Common myeloid progenitor, CD34-positive (primary cell): ENCODE data around the gene RHBDD1. TPM values are rescaled to one million over a fixed set of nuclear protein-coding genes. Genes with fewer than 3 reads are reported as not detected.

ENCODE experiments used
- CTCF ChIA-PET: fragments of 350-600 bp; sonication (Branson Sonifier 250); formaldehyde crosslinking; loops from one replicate; lab custom pipeline; 2021; ENCODE audit warnings: antibody characterized with exemption; lab: Charles Lee
- POLR2A ChIA-PET: fragments of 350-600 bp; sonication (Branson Sonifier 250); formaldehyde crosslinking; loops from one replicate; lab custom pipeline; 2021; ENCODE audit warnings: antibody characterized with exemption; lab: Charles Lee
- DNase-seq, 3 donors: peaks; one replicate each; pipeline versions ENCODE4 v3.0.0 to v3.0.0-alpha.2; 2013
- H3K27ac ChIP-seq, 2 experiments: 1 replicate in 1 of 2; 2 replicates in 1 of 2; pipeline ENCODE4 v1.7.0; 2013; ENCODE audit warnings: inconsistent platforms in 2 of 2, low read length in 2 of 2, mild to moderate bottlenecking in 2 of 2, low read depth in 1 of 2, moderate library complexity in 1 of 2; ENCODE audit not compliant: severe bottlenecking in 2 of 2, insufficient read depth in 1 of 2, poor library complexity in 1 of 2
- H3K27me3 ChIP-seq, 5 experiments: replicated peaks in 2 of 5; 1 replicate in 3 of 5; 2 replicates in 2 of 5; pipeline versions ENCODE4 v1.6.1 to v1.7.0; 2013; ENCODE audit warnings: low read length in 4 of 5, mild to moderate bottlenecking in 2 of 5, moderate library complexity in 2 of 5, inconsistent platforms in 1 of 5; ENCODE audit not compliant: insufficient read depth in 5 of 5, control insufficient read depth in 4 of 5
- H3K36me3 ChIP-seq, 4 experiments: 1 replicate in 2 of 4; 2 replicates in 2 of 4; pipeline versions ENCODE4 v1.6.1 to v1.7.0; 2013; ENCODE audit warnings: low read length in 3 of 4, control low read depth in 1 of 4, mild to moderate bottlenecking in 1 of 4; ENCODE audit not compliant: control insufficient read depth in 4 of 4, insufficient read depth in 4 of 4
- H3K4me1 ChIP-seq, 4 experiments: 1 replicate in 3 of 4; 2 replicates in 1 of 4; pipeline versions ENCODE4 v1.6.1 to v1.7.1; 2013; ENCODE audit warnings: low read length in 3 of 4, mild to moderate bottlenecking in 3 of 4, control low read depth in 1 of 4, inconsistent platforms in 1 of 4, moderate library complexity in 1 of 4; ENCODE audit not compliant: control insufficient read depth in 4 of 4, insufficient read depth in 4 of 4; ENCODE audit errors: control extremely low read depth in 1 of 4
- H3K4me3 ChIP-seq, 7 experiments: 1 replicate in 4 of 7; 2 replicates in 3 of 7; pipeline versions ENCODE4 v1.5.1 to v1.7.0; 2013; ENCODE audit warnings: mild to moderate bottlenecking in 7 of 7, low read length in 6 of 7, moderate library complexity in 6 of 7, inconsistent platforms in 2 of 7, low read depth in 2 of 7, control low read depth in 1 of 7; ENCODE audit not compliant: insufficient read depth in 4 of 7, control insufficient read depth in 1 of 7; ENCODE audit errors: extremely low read depth in 1 of 7
- H3K9me3 ChIP-seq, 5 experiments: 1 replicate in 4 of 5; 2 replicates in 1 of 5; pipeline versions ENCODE4 v1.6.1 to v1.7.1; 2013; ENCODE audit warnings: low read length in 4 of 5, mild to moderate bottlenecking in 2 of 5, inconsistent platforms in 1 of 5, low read depth in 1 of 5, moderate library complexity in 1 of 5; ENCODE audit not compliant: control insufficient read depth in 4 of 5, insufficient read depth in 2 of 5; ENCODE audit errors: control extremely low read depth in 1 of 5
- WGBS: methylation state at CpG from one replicate; pipeline ENCODE4 v1.1.5; 2013; ENCODE audit not compliant: insufficient coverage; 5-methylcytosine and 5-hydroxymethylcytosine counted together
- polyA plus RNA-seq: library from polyadenylated mRNA; unstranded; fragments of 120-200 nt; gene quantifications from one replicate; pipeline ENCODE4 v1.2.1, GENCODE V29; 2013

Gene RHBDD1, protein sequence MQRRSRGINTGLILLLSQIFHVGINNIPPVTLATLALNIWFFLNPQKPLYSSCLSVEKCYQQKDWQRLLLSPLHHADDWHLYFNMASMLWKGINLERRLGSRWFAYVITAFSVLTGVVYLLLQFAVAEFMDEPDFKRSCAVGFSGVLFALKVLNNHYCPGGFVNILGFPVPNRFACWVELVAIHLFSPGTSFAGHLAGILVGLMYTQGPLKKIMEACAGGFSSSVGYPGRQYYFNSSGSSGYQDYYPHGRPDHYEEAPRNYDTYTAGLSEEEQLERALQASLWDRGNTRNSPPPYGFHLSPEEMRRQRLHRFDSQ
- 16.6 TPM for polyA plus RNA-seq

DNA sequence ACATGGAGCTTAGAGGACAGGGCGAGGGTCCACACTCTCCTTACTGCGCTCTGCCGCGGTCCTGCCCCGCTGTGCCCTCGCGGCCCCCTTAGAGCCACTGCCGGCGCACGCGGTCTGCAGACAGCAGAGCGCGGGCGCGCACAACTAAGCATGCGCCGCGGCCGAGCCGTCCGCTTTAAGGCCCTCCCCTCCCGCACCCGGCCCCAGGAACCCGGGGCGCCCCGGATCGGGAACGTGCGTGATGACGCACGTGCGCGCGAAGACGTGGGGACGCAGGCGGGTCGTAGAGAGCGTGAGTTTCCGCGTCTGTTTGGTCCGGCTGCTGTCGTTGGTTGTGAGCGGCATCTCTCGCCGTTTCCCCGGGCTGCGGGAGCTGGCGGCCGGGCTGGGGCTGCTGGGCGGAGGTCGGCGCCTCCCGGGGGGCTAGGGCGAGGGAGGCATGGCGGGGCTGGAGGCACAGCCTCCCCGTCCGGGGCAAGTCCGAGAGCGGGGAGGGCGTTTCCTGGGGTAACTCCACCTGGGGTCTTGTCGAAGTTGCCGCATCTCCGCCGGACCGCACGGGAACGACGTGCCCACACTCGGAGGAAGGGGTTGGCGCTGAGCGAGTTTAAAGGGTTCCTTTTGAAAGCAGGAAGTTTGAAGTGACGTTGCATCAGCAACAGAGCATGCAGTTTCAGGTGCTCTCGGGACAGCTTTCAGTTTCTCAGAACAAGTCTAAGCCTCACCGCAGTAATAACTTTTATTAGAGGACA is at the start of gene RHBDD1:
RHBDD1 (plus strand) TSS at position 259 of the 752 bp plus-strand sequence. CDS start 28,640 bp downstream, outside the sequence.
- POLR2A ChIA-PET = no interaction called here
- Histone ChIP-seq H3K27ac (peak within 1 kb of the TSS; percentile 83 to 96), H3K4me1 (peaks cover 10 to 28% (median 24%) of the 10 kb centered on the region in 4 experiments), H3K27me3 (no peaks in the 10 kb centered on the region), H3K36me3 (peaks cover 0 to 9% (median 5%) of the 10 kb centered on the region in 4 experiments), H3K9me3 (no peaks in the 10 kb centered on the region), H3K4me3 (peak within 1 kb of the TSS; percentile 30 to 88 (median 74))
- WGBS = 0% methylated on average over 62 of the region's 75 CpGs
- CTCF ChIA-PET = interaction anchor here (0.8 to 2.2 kb wide), 3 partner anchors 10 to 36 kb away, joined by 3 to 8 read pairs (median 5); no protein-coding TSS in a partner anchor
- peak; percentile 91 to 97 (median 95) for DNase-seq

- peaks cover 0 to 5% (median 0%) of the 10 kb centered on the region in 5 experiments for H3K27me3 ChIP-seq
- H3K4me3 ChIP-seq = no peak overlapping the region
- H3K4me1 ChIP-seq = peaks cover 7 to 13% (median 11%) of the 10 kb centered on the region in 4 experiments
- no peak overlapping the region for H3K27ac ChIP-seq
- DNase-seq = no peak
- ChIA-PET CTCF (interaction anchor here (0.8 to 3.3 kb wide), 3 partner anchors 9 to 17 kb away, joined by 3 to 16 read pairs (median 11); partner anchors contain the start of gene IRS1), POLR2A (no interaction called here)
- no peaks in the 10 kb centered on the region for H3K36me3 ChIP-seq
- peaks cover 0 to 5% (median 2%) of the 10 kb centered on the region in 5 experiments for H3K9me3 ChIP-seq
Measured at GRCh38 chr2:226788064-226788463, 47.8 kb upstream of the RHBDD1 start.

DNA sequence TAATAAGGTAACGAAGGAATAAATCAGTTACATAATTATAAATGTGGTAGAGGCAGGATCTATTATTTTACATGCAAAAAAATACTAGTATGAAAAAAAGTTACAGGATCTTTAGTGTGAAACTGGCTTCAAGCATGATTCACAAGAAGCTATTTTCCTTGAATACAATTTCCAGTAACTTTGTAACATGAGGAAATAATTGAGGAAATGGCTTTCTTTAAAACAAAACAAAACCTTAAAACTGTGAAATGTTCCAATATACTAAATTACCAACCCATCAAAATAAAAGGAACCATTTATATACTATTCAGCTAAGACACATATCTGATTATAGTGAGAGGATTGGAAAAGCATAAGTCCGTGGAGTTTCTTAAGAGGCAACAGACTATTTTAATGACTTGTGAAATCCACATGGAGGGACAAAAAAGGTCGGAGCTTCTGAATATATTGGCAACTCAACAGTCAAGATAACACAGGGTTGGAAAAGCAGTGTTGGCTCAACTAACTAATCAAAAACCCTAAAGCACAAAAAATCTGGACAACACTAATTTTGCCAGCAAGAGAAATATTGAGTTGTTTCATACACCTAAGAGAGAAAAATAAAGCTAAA is 46.9 kb upstream of the RHBDD1 start:
- Histone ChIP-seq H3K27me3 (peaks cover 0 to 5% (median 0%) of the 10 kb centered on the region in 5 experiments), H3K4me1 (peaks cover 7 to 13% (median 11%) of the 10 kb centered on the region in 4 experiments), H3K4me3 (no peak overlapping the region), H3K9me3 (peaks cover 0 to 2% (median 0%) of the 10 kb centered on the region in 5 experiments), H3K36me3 (no peaks in the 10 kb centered on the region), H3K27ac (no peak overlapping the region)
- WGBS = no CpG with 5 or more reads among the region's 3 CpGs
- ChIA-PET POLR2A (no interaction called here), CTCF (interaction anchor here (0.8 to 3.3 kb wide), 4 partner anchors 10 to 18 kb away, joined by 3 to 16 read pairs (median 12); partner anchors contain the start of gene IRS1)
- no peak for DNase-seq

GRCh38 chr2:226790011-226790410 is 45.8 kb upstream of the RHBDD1 start:
- H3K9me3 ChIP-seq = peaks cover 0 to 2% (median 0%) of the 10 kb centered on the region in 5 experiments
- no peak overlapping the region for H3K27ac ChIP-seq
- H3K27me3 ChIP-seq = peaks cover 0 to 5% (median 0%) of the 10 kb centered on the region in 5 experiments
- peaks cover 7 to 13% (median 11%) of the 10 kb centered on the region in 4 experiments for H3K4me1 ChIP-seq
- no CpG with 5 or more reads among the region's 1 CpG for WGBS
- CTCF ChIA-PET = interaction anchor here (0.8 to 3.1 kb wide), 4 partner anchors 8 to 81 kb away, joined by 3 to 13 read pairs (median 7); no protein-coding TSS in a partner anchor
- DNase-seq = no peak
- no peaks in the 10 kb centered on the region for H3K36me3 ChIP-seq
- H3K4me3 ChIP-seq = no peak overlapping the region
- POLR2A ChIA-PET = no interaction called here

- ChIA-PET POLR2A (no interaction called here), CTCF (interaction anchor here (0.8 to 3.1 kb wide), 3 partner anchors 8 to 82 kb away, joined by 3 to 13 read pairs (median 3); no protein-coding TSS in a partner anchor)
- Histone ChIP-seq H3K4me3 (peak overlapping the region in 1 of 7 experiments; percentile 68), H3K4me1 (peaks cover 7 to 13% (median 11%) of the 10 kb centered on the region in 4 experiments), H3K9me3 (peaks cover 0 to 2% (median 0%) of the 10 kb centered on the region in 5 experiments), H3K27ac (no peak overlapping the region), H3K27me3 (peaks cover 0 to 5% (median 3%) of the 10 kb centered on the region in 5 experiments), H3K36me3 (no peaks in the 10 kb centered on the region)
- WGBS = no CpG with 5 or more reads among the region's 2 CpGs
- no peak for DNase-seq
Measured at GRCh38 chr2:226790431-226790830, 45.4 kb upstream of the RHBDD1 start.

DNA sequence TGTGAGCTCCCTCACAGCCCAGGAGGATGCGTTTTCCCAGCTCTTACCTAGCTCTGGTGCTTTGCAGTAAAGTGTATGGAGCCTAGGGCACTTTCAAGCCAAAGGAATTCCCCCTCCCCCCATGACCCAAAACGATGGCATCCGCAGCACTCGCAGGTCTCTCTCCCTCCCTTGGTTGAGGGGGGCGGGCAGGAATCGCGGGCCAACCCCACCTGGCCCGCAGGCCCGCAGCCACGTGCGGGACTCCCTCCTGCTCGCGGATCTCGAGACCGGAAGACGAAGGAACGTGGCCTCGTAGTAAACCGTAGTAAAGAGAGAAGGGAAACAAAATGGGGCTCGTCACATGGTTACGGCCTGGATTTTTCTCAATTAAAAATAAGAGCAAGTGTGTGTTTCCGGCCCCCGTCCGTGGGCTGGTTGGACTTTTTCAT is 44.8 kb upstream of the RHBDD1 start:
- peaks cover 7 to 13% (median 11%) of the 10 kb centered on the region in 4 experiments for H3K4me1 ChIP-seq
- POLR2A ChIA-PET = no interaction called here
- peak; percentile 77 to 92 (median 86) for DNase-seq
- H3K27ac ChIP-seq = peak overlapping the region in 1 of 2 experiments; percentile 51
- H3K36me3 ChIP-seq = no peaks in the 10 kb centered on the region
- peaks cover 0 to 5% (median 3%) of the 10 kb centered on the region in 5 experiments for H3K27me3 ChIP-seq
- H3K4me3 ChIP-seq = peak overlapping the region; percentile 27 to 78 (median 62)
- peaks cover 0 to 2% (median 0%) of the 10 kb centered on the region in 5 experiments for H3K9me3 ChIP-seq
- 2% methylated on average over 20 of the region's 24 CpGs for WGBS
- CTCF ChIA-PET = interaction anchor here (3.1 kb wide), 1 partner anchor 11 kb away, joined by 13 read pairs; no protein-coding TSS in a partner anchor
